HEK293T (cell line): ENCODE measurements around the gene LGR6.

Source experiments
- CTCF ChIA-PET: fragments of 350-600 bp; formaldehyde crosslinking; extraction: SDS; loops from one replicate; lab custom pipeline; 2021; ENCODE audit warnings: antibody characterized with exemption, inconsistent platforms; lab: Yijun Ruan, JAX
- POLR2A ChIA-PET: fragments of 350-600 bp; formaldehyde crosslinking; extraction: SDS; loops from one replicate; lab custom pipeline; 2020; ENCODE audit warnings: antibody characterized with exemption, inconsistent platforms; lab: Yijun Ruan, JAX
- DNase-seq: peaks from one replicate; pipeline ENCODE4 v3.0.0; 2012; ENCODE audit warnings: mixed read lengths; ENCODE audit errors: extremely low spot score
- ARNT ChIP-seq: fragments of 450-650 bp; IDR thresholded peaks from 2 replicates; pipeline ENCODE4 v1.6.1; 2017; ENCODE audit warnings: mild to moderate bottlenecking
- BHLHE40 ChIP-seq: fragments of 450-650 bp; IDR thresholded peaks from 2 replicates; pipeline ENCODE4 v1.6.1; 2016; ENCODE audit warnings: mild to moderate bottlenecking, moderate library complexity, borderline replicate concordance
- CTBP1 ChIP-seq: fragments of 450-650 bp; IDR thresholded peaks from 2 replicates; pipeline ENCODE4 v1.6.1; 2016; ENCODE audit warnings: borderline replicate concordance
- ELF4 ChIP-seq: fragments of 450-650 bp; IDR thresholded peaks from 2 replicates; pipeline ENCODE4 v1.6.1; 2017; ENCODE audit warnings: antibody characterized with exemption
- FOXA1 ChIP-seq: fragments of 450-650 bp; IDR thresholded peaks from 2 replicates; pipeline ENCODE4 v1.6.1; 2016; ENCODE audit warnings: mild to moderate bottlenecking
- FOXK2 ChIP-seq: fragments of 450-650 bp; IDR thresholded peaks from 2 replicates; pipeline ENCODE4 v1.6.1; 2016; ENCODE audit warnings: mild to moderate bottlenecking
- FOXM1 ChIP-seq: fragments of 450-650 bp; IDR thresholded peaks from 2 replicates; pipeline ENCODE4 v1.6.1; 2017; ENCODE audit warnings: mild to moderate bottlenecking, borderline replicate concordance
- HDGF ChIP-seq: fragments of 450-650 bp; IDR thresholded peaks from 2 replicates; pipeline ENCODE4 v1.6.1; 2017; ENCODE audit warnings: antibody characterized with exemption, borderline replicate concordance
- L3MBTL2 ChIP-seq: fragments of 450-650 bp; conservative IDR thresholded peaks from 2 replicates; pipeline ENCODE4 v1.6.1; 2016; ENCODE audit warnings: mild to moderate bottlenecking
- LEF1 ChIP-seq: fragments of 450-650 bp; IDR thresholded peaks from 2 replicates; pipeline ENCODE4 v1.6.1; 2017; ENCODE audit warnings: mild to moderate bottlenecking, borderline replicate concordance
- NFRKB ChIP-seq: fragments of 450-650 bp; IDR thresholded peaks from 2 replicates; pipeline ENCODE4 v1.6.1; 2016; ENCODE audit warnings: mild to moderate bottlenecking, moderate library complexity
- PKNOX1 ChIP-seq: fragments of 450-650 bp; IDR thresholded peaks from 2 replicates; pipeline ENCODE4 v1.6.1; 2016
- SP1 ChIP-seq: fragments of 450-650 bp; IDR thresholded peaks from 2 replicates; pipeline ENCODE4 v1.6.1; 2017
- SUZ12 ChIP-seq: fragments of 450-650 bp; IDR thresholded peaks from 2 replicates; pipeline ENCODE4 v1.6.1; 2016; ENCODE audit warnings: mild to moderate bottlenecking
- TARDBP ChIP-seq: fragments of 450-650 bp; IDR thresholded peaks from 2 replicates; pipeline ENCODE4 v1.6.1; 2016
- ZNF384 ChIP-seq: fragments of 450-650 bp; IDR thresholded peaks from 2 replicates; pipeline ENCODE4 v1.6.1; 2016

LGR6 gene

GRCh38 chr1:202323731-202324130 lies 130.1 kb downstream of the LGR6 start:
- no peak for DNase-seq
- no peak for TF ChIP-seq CTBP1
- no peak for TF ChIP-seq FOXM1
- TF ChIP-seq NFRKB: no peak
- TF ChIP-seq SUZ12: no peak
- no peak for TF ChIP-seq ARNT
- no peak for TF ChIP-seq FOXA1
- TF ChIP-seq PKNOX1: no peak
- TF ChIP-seq TARDBP: no peak
- no peak for TF ChIP-seq ELF4
- TF ChIP-seq ZNF384: no peak
- no peak for TF ChIP-seq FOXK2
- no peak for TF ChIP-seq BHLHE40
- no peak for TF ChIP-seq SP1
- no peak for TF ChIP-seq HDGF
- TF ChIP-seq L3MBTL2: no peak
- TF ChIP-seq LEF1: no peak
- ChIA-PET CTCF (interaction anchor here (1.3 kb wide), 1 partner anchor 8 kb away, joined by 6 read pairs; no protein-coding TSS in a partner anchor), POLR2A (no interaction called here)

GRCh38 chr1:202324646-202325045 lies 131.0 kb downstream of the LGR6 start:
- ChIA-PET POLR2A (no interaction called here), CTCF (interaction anchor here (0.6 to 1.3 kb wide), 2 partner anchors 9 to 132 kb away, joined by 6 read pairs; no protein-coding TSS in a partner anchor)
- TF ChIP-seq TARDBP: no peak
- no peak for TF ChIP-seq SUZ12
- no peak for TF ChIP-seq HDGF
- no peak for DNase-seq

GRCh38 chr1:202329891-202330290 lies 136.3 kb downstream of the LGR6 start:
- ChIA-PET POLR2A (no interaction called here), CTCF (interaction anchor here (0.5 to 1.6 kb wide), 4 partner anchors 9 to 57 kb away, joined by 3 to 4 read pairs (median 4); partner anchors contain the start of gene UBE2T)

GRCh38 chr1:202333861-202334260 lies 140.3 kb downstream of the LGR6 start:
- POLR2A ChIA-PET: no interaction called here
- DNase-seq: no peak
- TF ChIP-seq L3MBTL2: no peak
- no peak for TF ChIP-seq SUZ12
- CTCF ChIA-PET: no interaction called here

More at GRCh38 chr1:202329891-202330290, 136.3 kb downstream of the LGR6 start:
- TF ChIP-seq NFRKB: no peak
- TF ChIP-seq SP1: no peak
- no peak for TF ChIP-seq FOXM1
- TF ChIP-seq HDGF: no peak
- no peak; the same call in 1 of the 2 replicates for TF ChIP-seq ELF4
- TF ChIP-seq ARNT: no peak
- TF ChIP-seq L3MBTL2: no peak
- no peak for TF ChIP-seq SUZ12
- no peak for TF ChIP-seq FOXK2
- no peak for TF ChIP-seq LEF1
- TF ChIP-seq ZNF384: no peak
- TF ChIP-seq CTBP1: no peak
- TF ChIP-seq FOXA1: no peak
- no peak for TF ChIP-seq PKNOX1
- no peak for TF ChIP-seq TARDBP
- no peak for TF ChIP-seq BHLHE40
- DNase-seq: no peak

GRCh38 chr1:202343652-202344349 lies 150.2 kb downstream of the LGR6 start:
- DNase-seq: no peak
- peak; percentile 85 for TF ChIP-seq ZNF384
- no peak for TF ChIP-seq SP1
- ChIA-PET POLR2A (no interaction called here), CTCF (interaction anchor here (0.6 to 1.0 kb wide), 3 partner anchors 14 to 660 kb away, joined by 3 read pairs; no protein-coding TSS in a partner anchor)

- ChIA-PET POLR2A (no interaction called here), CTCF (interaction anchor here (0.7 to 1.1 kb wide), 2 partner anchors 31 to 252 kb away, joined by 3 to 6 read pairs; no protein-coding TSS in a partner anchor)
- DNase-seq: no peak
- TF ChIP-seq TARDBP: peak; percentile 34; the same call in 1 of the 2 replicates
- TF ChIP-seq CTBP1: no peak
Observed at GRCh38 chr1:202348005-202348508, 154.5 kb downstream of the LGR6 start.

- ChIA-PET CTCF (interaction anchor here (1.1 kb wide), 1 partner anchor 251 kb away, joined by 3 read pairs; no protein-coding TSS in a partner anchor), POLR2A (no interaction called here)
- TF ChIP-seq ELF4 (peak; percentile 78), LEF1 (no peak), L3MBTL2 (peak; percentile 85), PKNOX1 (no peak), SP1 (no peak)
- DNase-seq: peak; percentile 94
Observed at GRCh38 chr1:202348509-202349205, 155.1 kb downstream of the LGR6 start, which contains the start of gene PPP1R12B. Gene PPP1R12B (plus strand): TSS chr1:202348699. CDS start chr1:202348852, 153 bp downstream.
